HepG2 (cell line): ENCODE data around the gene ALK. TPM values are rescaled to one million over a fixed set of nuclear protein-coding genes. Genes with fewer than 3 reads are reported as not detected.

Experiments
- ATAC-seq: fragments of 200-7000 bp; cut with Tn5 transposase; 3 replicates; pipeline ENCODE4 v1.9.1; 2020; ENCODE audit warnings: mild to moderate bottlenecking, moderate library complexity
- BruUV-seq: library from RNA; stranded (reverse); fragments of 400-500 nt; replicated peaks from 2 replicates; lab custom pipeline; 2021; lab: Mats Ljungman, UMichigan
- CTCF ChIA-PET: fragments of 300-600 bp; formaldehyde crosslinking; extraction: SDS; loops from one replicate; lab custom pipeline; 2021; ENCODE audit warnings: low total read pairs, inconsistent platforms, low intra/inter-chr PET ratio; lab: Yijun Ruan, JAX
- POLR2A ChIA-PET: fragments of 350-600 bp; sonication (Branson Sonifier 250); formaldehyde crosslinking; loops from one replicate; lab custom pipeline; 2020; ENCODE audit warnings: antibody characterized with exemption, inconsistent platforms; lab: Yijun Ruan, JAX
- DNase-seq: peaks from one replicate; pipeline ENCODE4 v3.0.0-alpha.2; 2015; ENCODE audit warnings: low spot score
- FAIRE-seq: peaks from 3 replicates; lab custom pipeline; 2011; peaks lifted over from hg19 to GRCh38; lab: Jason Lieb, UNC
- H2AFZ ChIP-seq: one replicate; pipeline ENCODE4 v1.6.1; 2011; ENCODE audit warnings: low read length, inconsistent platforms
- H3K27ac ChIP-seq: fragments of 300-600 bp; 3 replicates; pipeline ENCODE4 v1.8.0; 2011; ENCODE audit warnings: mixed run types, mild to moderate bottlenecking, mixed read lengths, low read length, inconsistent platforms; ENCODE audit not compliant: insufficient read depth; ENCODE audit errors: extremely low read length
- H3K27me3 ChIP-seq, 2 experiments: fragments of 200-600 bp in 1 of 2; 2 replicates in 1 of 2; 3 replicates in 1 of 2; pipeline versions ENCODE4 v1.6.0 to v1.8.0; 2011; ENCODE audit warnings: low read length in 2 of 2, mild to moderate bottlenecking in 2 of 2, moderate library complexity in 2 of 2, inconsistent platforms in 1 of 2; ENCODE audit not compliant: insufficient read depth in 2 of 2, control insufficient read depth in 1 of 2
- H3K36me3 ChIP-seq, 2 experiments: fragments of 200-600 bp in 1 of 2; replicated peaks in 1 of 2; 2 replicates in 1 of 2; 3 replicates in 1 of 2; pipeline versions ENCODE4 v1.5.1 to v1.8.0; 2011; ENCODE audit warnings: low read length in 2 of 2, inconsistent platforms in 1 of 2; ENCODE audit not compliant: insufficient read depth in 2 of 2, control insufficient read depth in 1 of 2
- H3K4me1 ChIP-seq: 2 replicates; pipeline ENCODE4 v1.5.1; 2012; ENCODE audit warnings: low read length, inconsistent platforms; ENCODE audit not compliant: insufficient read depth
- H3K4me2 ChIP-seq: 2 replicates; pipeline ENCODE4 v1.6.0; 2011; ENCODE audit warnings: low read depth, low read length, inconsistent platforms
- H3K4me3 ChIP-seq, 3 experiments: fragments of 200-600 bp in 1 of 3; sonication (generic), shearing (Covaris generic) in 1 of 3; replicated peaks in 1 of 3; 2 replicates each; pipeline ENCODE4 v1.5.1; 2011 to 2016; ENCODE audit warnings: low read length in 3 of 3, inconsistent platforms in 2 of 3, low read depth in 2 of 3, mild to moderate bottlenecking in 2 of 3, control low read depth in 1 of 3, mixed read lengths in 1 of 3; ENCODE audit not compliant: insufficient read depth in 1 of 3
- H3K79me2 ChIP-seq: one replicate; pipeline ENCODE4 v1.6.1; 2011; ENCODE audit warnings: low read length, inconsistent platforms; ENCODE audit not compliant: insufficient read depth
- H3K9ac ChIP-seq: 2 replicates; pipeline ENCODE4 v1.6.0; 2011; ENCODE audit warnings: mild to moderate bottlenecking, low read depth, low read length, inconsistent platforms; ENCODE audit not compliant: insufficient read depth
- H3K9me3 ChIP-seq: 2 replicates; pipeline ENCODE4 v1.5.1; 2012; ENCODE audit warnings: mild to moderate bottlenecking, low read length
- H4K20me1 ChIP-seq: 2 replicates; pipeline ENCODE4 v1.6.0; 2011; ENCODE audit warnings: inconsistent platforms, mild to moderate bottlenecking, low read length, moderate library complexity; ENCODE audit not compliant: insufficient read depth
- CHD4 ChIP-seq: fragments of 200-600 bp; sonication (generic); IDR thresholded peaks from 2 replicates; pipeline ENCODE4 v1.7.0; 2017; ENCODE audit warnings: mild to moderate bottlenecking, low read length, borderline replicate concordance
- KMT2A ChIP-seq: sonication (generic); formaldehyde crosslinking; IDR thresholded peaks from 2 replicates; pipeline ENCODE4 v1.4.0; 2020; ENCODE audit warnings: missing genetic modification reagents
- MXD4 ChIP-seq: IDR thresholded peaks from 2 replicates; pipeline ENCODE4 v1.6.1; 2016; ENCODE audit warnings: mild to moderate bottlenecking, missing biosample characterization, missing genetic modification reagents
- NRL ChIP-seq: sonication (generic); formaldehyde crosslinking; IDR thresholded peaks from 2 replicates; pipeline ENCODE4 v1.5.0; 2020; ENCODE audit warnings: missing genetic modification reagents, mild to moderate bottlenecking, moderate library complexity, borderline replicate concordance
- POLR2G ChIP-seq: fragments of 200-400 bp; formaldehyde crosslinking; IDR thresholded peaks from 2 replicates; pipeline ENCODE4 v1.6.1; 2018; ENCODE audit warnings: mild to moderate bottlenecking, low read depth, low read length, moderate library complexity
- SNRNP70 ChIP-seq: fragments of 200-400 bp; formaldehyde crosslinking; IDR thresholded peaks from 2 replicates; pipeline ENCODE4 v1.6.1; 2017; ENCODE audit warnings: mild to moderate bottlenecking, low read depth, low read length, moderate library complexity
- SPEN ChIP-seq: sonication (generic); formaldehyde crosslinking; IDR thresholded peaks from 2 replicates; pipeline ENCODE4 v1.5.1; 2020; ENCODE audit warnings: low read depth, mild to moderate bottlenecking, missing genetic modification reagents
- SRSF9 ChIP-seq: fragments of 200-400 bp; formaldehyde crosslinking; IDR thresholded peaks from 2 replicates; pipeline ENCODE4 v1.6.1; 2018; ENCODE audit warnings: borderline replicate concordance, mild to moderate bottlenecking, low read depth, low read length; ENCODE audit not compliant: insufficient read depth, poor library complexity, severe bottlenecking
- SSRP1 ChIP-seq: IDR thresholded peaks from 2 replicates; pipeline ENCODE4 v1.6.1; 2016; ENCODE audit warnings: control low read depth
- SUZ12 ChIP-seq: fragments of 150-350 bp; IDR thresholded peaks from 2 replicates; pipeline ENCODE4 v1.6.1; 2014; ENCODE audit warnings: low read depth, low read length
- TBL1XR1 ChIP-seq: fragments of 150-350 bp; IDR thresholded peaks from 2 replicates; pipeline ENCODE4 v1.6.1; 2014; ENCODE audit warnings: borderline replicate concordance, low read length; ENCODE audit not compliant: partially characterized antibody
- ZNF10 ChIP-seq: sonication (generic); formaldehyde crosslinking; IDR thresholded peaks from 2 replicates; pipeline ENCODE4 v1.4.0; 2020; ENCODE audit warnings: mild to moderate bottlenecking, low read depth, missing genetic modification reagents, borderline replicate concordance
- ZNF646 ChIP-seq: sonication (generic); formaldehyde crosslinking; IDR thresholded peaks from 2 replicates; pipeline ENCODE4 v1.9.0; 2021; ENCODE audit warnings: mild to moderate bottlenecking, missing genetic modification reagents
- WGBS: methylation state at CpG from one replicate; pipeline ENCODE4 v1.1.6; 2017; ENCODE audit warnings: low lambda C conversion rate; 5-methylcytosine and 5-hydroxymethylcytosine counted together
- in situ Hi-C: cut with HindIII; loops from 2 replicates; pipeline ENCODE4 v1.10.0; 2017; ENCODE audit warnings: low pct_unique_long_range_greater_than_20kb; ENCODE audit not compliant: extremely low pct_ligation_motif_present
- intact Hi-C: fragments of 100-400 bp; cut with micrococcal nuclease; formaldehyde crosslinking; loops from one replicate; pipeline ENCODE4 v1.10.0; 2022; ENCODE audit not compliant: unreplicated experiment
- polyA plus RNA-seq, 8 experiments: library from polyadenylated mRNA; depleted of rRNA in 3 of 8; stranded (reverse) in 7 of 8; unstranded in 1 of 8; fragments of >200 nt; fragmentation: Illumina TruSeq in 4 of 8; extraction: Trizol in 4 of 8; gene quantifications; 2 replicates each; pipeline versions ENCODE4 v1.2.1 to v1.2.3, GENCODE V29; 2011 to 2016; ENCODE audit warnings: low read depth in 4 of 8, missing spikeins in 1 of 8, mixed read lengths in 1 of 8; ENCODE audit not compliant: insufficient read depth in 1 of 8
- total RNA-seq, 5 experiments: library from RNA; depleted of rRNA; stranded (reverse); fragments of >200 nt; fragmentation: Illumina TruSeq; extraction: Trizol; gene quantifications; 2 replicates each; pipeline ENCODE4 v1.2.3, GENCODE V29; 2016; ENCODE audit warnings: low read depth in 1 of 5
- TF ChIP-seq, protein P1 (sequence below): sonication (generic); formaldehyde crosslinking; IDR thresholded peaks from 2 replicates; pipeline ENCODE4 v1.4.0; 2020; ENCODE audit warnings: mild to moderate bottlenecking, missing genetic modification reagents

Gene ALK
- total and polyA plus RNA-seq, 2 of the 13 experiments (the other 11 are each of a cell fraction or from before 2014, with no cell fraction given) = not detected

DNA sequence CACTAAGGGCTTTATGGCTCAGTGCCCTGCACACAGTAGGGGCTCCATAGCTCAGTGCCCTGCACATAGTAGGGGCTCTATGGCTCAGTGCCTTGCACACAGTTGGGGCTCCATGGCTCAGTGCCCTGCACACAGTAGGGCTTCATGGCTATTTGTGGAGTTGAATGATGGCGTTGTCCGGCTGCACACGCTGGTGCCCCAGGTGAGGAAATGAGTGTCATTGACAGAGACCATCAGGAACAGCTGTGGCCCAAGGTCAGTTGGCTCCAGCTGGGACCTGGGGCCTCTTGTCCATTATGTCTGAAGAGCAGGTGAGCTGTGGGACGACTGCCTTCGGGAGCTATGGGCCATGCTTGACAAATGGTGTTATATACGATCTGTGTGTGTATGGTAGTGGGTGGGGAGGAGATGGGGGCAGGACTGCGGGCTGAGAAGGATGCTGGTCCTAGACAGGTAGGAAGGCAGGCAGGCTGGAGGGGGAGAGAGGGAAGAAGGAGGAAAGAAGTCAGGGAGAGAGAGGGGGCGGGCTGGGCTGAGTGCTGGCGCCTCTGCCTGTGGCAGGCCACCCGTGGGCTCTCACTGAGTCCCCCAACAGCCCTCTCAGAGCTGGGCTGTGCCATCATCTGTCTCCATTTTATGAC lies 675.5 kb downstream of the ALK start:
- DNase-seq (peak; percentile 33), ATAC-seq (peak; percentile 76), FAIRE-seq (no peak)
- Histone ChIP-seq H3K36me3 (no peaks in the 10 kb centered on the region), H3K9ac (no peak overlapping the region), H2AFZ (no peak overlapping the region), H3K4me3 (no peak overlapping the region), H3K9me3 (no peaks in the 10 kb centered on the region), H3K27ac (no peak overlapping the region), H3K79me2 (no peaks in the 10 kb centered on the region), H4K20me1 (no peaks in the 10 kb centered on the region; the same call in 1 of the 2 replicates), H3K27me3 (peaks cover 2 to 8% of the 10 kb centered on the region in 2 experiments; a peak in 3 of 5 replicates), H3K4me1 (no peaks in the 10 kb centered on the region), H3K4me2 (no peak overlapping the region)
- POLR2A ChIA-PET = no interaction called here
- intact Hi-C loops = no loop called here
- in situ Hi-C loops = no loop called here
- CTCF ChIA-PET = no interaction called here
- no TSS peak for BruUV-seq
- 27% methylated on average over 7 of the region's 10 CpGs for WGBS
- no peak for TF ChIP-seq ZNF10 (CRISPR knock-in tag)
- no peak for TF ChIP-seq SRSF9
- TF ChIP-seq NRL (CRISPR knock-in tag) = no peak
- TF ChIP-seq ZNF646 = no peak
- no peak for TF ChIP-seq TBL1XR1
- TF ChIP-seq CHD4 = peak; percentile 87; the same call in 1 of the 2 replicates
- TF ChIP-seq, protein P1, sequence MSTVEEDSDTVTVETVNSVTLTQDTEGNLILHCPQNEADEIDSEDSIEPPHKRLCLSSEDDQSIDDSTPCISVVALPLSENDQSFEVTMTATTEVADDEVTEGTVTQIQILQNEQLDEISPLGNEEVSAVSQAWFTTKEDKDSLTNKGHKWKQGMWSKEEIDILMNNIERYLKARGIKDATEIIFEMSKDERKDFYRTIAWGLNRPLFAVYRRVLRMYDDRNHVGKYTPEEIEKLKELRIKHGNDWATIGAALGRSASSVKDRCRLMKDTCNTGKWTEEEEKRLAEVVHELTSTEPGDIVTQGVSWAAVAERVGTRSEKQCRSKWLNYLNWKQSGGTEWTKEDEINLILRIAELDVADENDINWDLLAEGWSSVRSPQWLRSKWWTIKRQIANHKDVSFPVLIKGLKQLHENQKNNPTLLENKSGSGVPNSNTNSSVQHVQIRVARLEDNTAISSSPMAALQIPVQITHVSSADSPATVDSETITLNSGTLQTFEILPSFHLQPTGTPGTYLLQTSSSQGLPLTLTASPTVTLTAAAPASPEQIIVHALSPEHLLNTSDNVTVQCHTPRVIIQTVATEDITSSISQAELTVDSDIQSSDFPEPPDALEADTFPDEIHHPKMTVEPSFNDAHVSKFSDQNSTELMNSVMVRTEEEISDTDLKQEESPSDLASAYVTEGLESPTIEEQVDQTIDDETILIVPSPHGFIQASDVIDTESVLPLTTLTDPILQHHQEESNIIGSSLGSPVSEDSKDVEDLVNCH (CRISPR knock-in tag) = no peak
- TF ChIP-seq SNRNP70 = no peak
- TF ChIP-seq SUZ12 = no peak
- TF ChIP-seq MXD4 (CRISPR knock-in tag) = no peak
- no peak for TF ChIP-seq POLR2G
- no peak for TF ChIP-seq SPEN (CRISPR knock-in tag)
- TF ChIP-seq KMT2A = no peak
- no peak for TF ChIP-seq SSRP1
